ENCODE results near the gene HAS3.

The HAS3 gene

DNA sequence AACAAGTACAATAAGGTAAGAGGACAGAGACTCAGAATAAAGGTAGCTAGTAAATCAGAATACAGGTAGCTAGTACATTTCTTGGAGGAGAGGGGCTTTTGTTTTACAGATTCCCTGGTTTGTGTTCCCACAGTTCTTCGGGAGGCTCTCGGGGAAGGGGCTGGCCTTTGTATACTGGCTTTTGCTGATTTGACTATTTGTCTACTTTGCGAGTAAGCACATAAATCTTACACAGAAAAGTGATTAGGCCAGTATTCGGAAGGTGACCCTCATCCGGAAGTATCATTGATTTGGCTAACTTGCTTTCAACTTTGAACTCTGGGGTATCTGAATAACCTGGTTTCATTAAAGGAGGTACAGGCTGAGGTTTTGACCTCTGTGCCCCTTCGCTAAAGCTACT, 60.1 kb downstream of the HAS3 start:
- H3K9ac ChIP-seq (ENCODE audit: low read length): no peak overlapping the region
- TF ChIP-seq EZH2phosphoT487 (IDR thresholded peaks at IDR 0.05; ENCODE audit: low read length): no peak
- TF ChIP-seq EZH2 (optimal IDR thresholded peaks at IDR 0.05; ENCODE audit: low read depth, low read length): no peak
- TF ChIP-seq, protein P1, sequence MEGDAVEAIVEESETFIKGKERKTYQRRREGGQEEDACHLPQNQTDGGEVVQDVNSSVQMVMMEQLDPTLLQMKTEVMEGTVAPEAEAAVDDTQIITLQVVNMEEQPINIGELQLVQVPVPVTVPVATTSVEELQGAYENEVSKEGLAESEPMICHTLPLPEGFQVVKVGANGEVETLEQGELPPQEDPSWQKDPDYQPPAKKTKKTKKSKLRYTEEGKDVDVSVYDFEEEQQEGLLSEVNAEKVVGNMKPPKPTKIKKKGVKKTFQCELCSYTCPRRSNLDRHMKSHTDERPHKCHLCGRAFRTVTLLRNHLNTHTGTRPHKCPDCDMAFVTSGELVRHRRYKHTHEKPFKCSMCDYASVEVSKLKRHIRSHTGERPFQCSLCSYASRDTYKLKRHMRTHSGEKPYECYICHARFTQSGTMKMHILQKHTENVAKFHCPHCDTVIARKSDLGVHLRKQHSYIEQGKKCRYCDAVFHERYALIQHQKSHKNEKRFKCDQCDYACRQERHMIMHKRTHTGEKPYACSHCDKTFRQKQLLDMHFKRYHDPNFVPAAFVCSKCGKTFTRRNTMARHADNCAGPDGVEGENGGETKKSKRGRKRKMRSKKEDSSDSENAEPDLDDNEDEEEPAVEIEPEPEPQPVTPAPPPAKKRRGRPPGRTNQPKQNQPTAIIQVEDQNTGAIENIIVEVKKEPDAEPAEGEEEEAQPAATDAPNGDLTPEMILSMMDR (IDR thresholded peaks at IDR 0.05; ENCODE audit: low read length): no peak
- no peaks in the 10 kb centered on the region for H4K20me1 ChIP-seq (ENCODE audit: insufficient read depth, low read length)
- DNase-seq: no peak
- H2AFZ ChIP-seq (ENCODE audit: low read length): no peak overlapping the region
- H3K36me3 ChIP-seq (replicated peaks; ENCODE audit: insufficient read depth, low read length): peaks cover 11% of the 10 kb centered on the region; the same call in 1 of the 2 replicates
- H3F3A ChIP-seq (ENCODE audit: insufficient read depth, low read length): no peaks in the 10 kb centered on the region
- H3K4me1 ChIP-seq (ENCODE audit: low read length): no peaks in the 10 kb centered on the region
- H3K27me3 ChIP-seq (replicated peaks; ENCODE audit: insufficient read depth, low read length): no peaks in the 10 kb centered on the region
- no peaks in the 10 kb centered on the region for H3K9me2 ChIP-seq (replicated peaks; ENCODE audit: insufficient read depth, low read length)
- no peaks in the 10 kb centered on the region for H3K9me3 ChIP-seq (replicated peaks; ENCODE audit: insufficient read depth, low read length)
- no peak overlapping the region for H3K27ac ChIP-seq (ENCODE audit: low read length)
- H3K79me2 ChIP-seq (ENCODE audit: low read length): no peaks in the 10 kb centered on the region
- H3K4me2 ChIP-seq (ENCODE audit: low read depth, low read length): no peak overlapping the region
- no peak overlapping the region for H3K4me3 ChIP-seq (ENCODE audit: low read length)

- no peaks in the 10 kb centered on the region for H4K20me1 ChIP-seq (ENCODE audit: insufficient read depth, low read length)
- no peaks in the 10 kb centered on the region for H3K9me3 ChIP-seq (replicated peaks; ENCODE audit: insufficient read depth, low read length)
- no peaks in the 10 kb centered on the region for H3K27me3 ChIP-seq (replicated peaks; ENCODE audit: insufficient read depth, low read length)
- no peak for DNase-seq
- TF ChIP-seq EZH2phosphoT487 (IDR thresholded peaks at IDR 0.05; ENCODE audit: low read length) (no peak), EZH2 (optimal IDR thresholded peaks at IDR 0.05; ENCODE audit: low read depth, low read length) (no peak)
- TF ChIP-seq, protein P1 (IDR thresholded peaks at IDR 0.05; ENCODE audit: low read length): no peak
- no peaks in the 10 kb centered on the region for H3K4me1 ChIP-seq (ENCODE audit: low read length)
- H3K4me2 ChIP-seq (ENCODE audit: low read depth, low read length): no peak overlapping the region
- no peak overlapping the region for H3K9ac ChIP-seq (ENCODE audit: low read length)
- H3K27ac ChIP-seq (ENCODE audit: low read length): no peak overlapping the region
- H3K9me2 ChIP-seq (replicated peaks; ENCODE audit: insufficient read depth, low read length): no peaks in the 10 kb centered on the region
- peaks cover 11% of the 10 kb centered on the region; the same call in 1 of the 2 replicates for H3K36me3 ChIP-seq (replicated peaks; ENCODE audit: insufficient read depth, low read length)
- H2AFZ ChIP-seq (ENCODE audit: low read length): no peak overlapping the region
- H3F3A ChIP-seq (ENCODE audit: insufficient read depth, low read length): no peaks in the 10 kb centered on the region
- no peaks in the 10 kb centered on the region for H3K79me2 ChIP-seq (ENCODE audit: low read length)
- no peak overlapping the region for H3K4me3 ChIP-seq (ENCODE audit: low read length)
These were observed 60.9 kb downstream of the HAS3 start for GRCh38 chr16:69166221-69166833.

DNA sequence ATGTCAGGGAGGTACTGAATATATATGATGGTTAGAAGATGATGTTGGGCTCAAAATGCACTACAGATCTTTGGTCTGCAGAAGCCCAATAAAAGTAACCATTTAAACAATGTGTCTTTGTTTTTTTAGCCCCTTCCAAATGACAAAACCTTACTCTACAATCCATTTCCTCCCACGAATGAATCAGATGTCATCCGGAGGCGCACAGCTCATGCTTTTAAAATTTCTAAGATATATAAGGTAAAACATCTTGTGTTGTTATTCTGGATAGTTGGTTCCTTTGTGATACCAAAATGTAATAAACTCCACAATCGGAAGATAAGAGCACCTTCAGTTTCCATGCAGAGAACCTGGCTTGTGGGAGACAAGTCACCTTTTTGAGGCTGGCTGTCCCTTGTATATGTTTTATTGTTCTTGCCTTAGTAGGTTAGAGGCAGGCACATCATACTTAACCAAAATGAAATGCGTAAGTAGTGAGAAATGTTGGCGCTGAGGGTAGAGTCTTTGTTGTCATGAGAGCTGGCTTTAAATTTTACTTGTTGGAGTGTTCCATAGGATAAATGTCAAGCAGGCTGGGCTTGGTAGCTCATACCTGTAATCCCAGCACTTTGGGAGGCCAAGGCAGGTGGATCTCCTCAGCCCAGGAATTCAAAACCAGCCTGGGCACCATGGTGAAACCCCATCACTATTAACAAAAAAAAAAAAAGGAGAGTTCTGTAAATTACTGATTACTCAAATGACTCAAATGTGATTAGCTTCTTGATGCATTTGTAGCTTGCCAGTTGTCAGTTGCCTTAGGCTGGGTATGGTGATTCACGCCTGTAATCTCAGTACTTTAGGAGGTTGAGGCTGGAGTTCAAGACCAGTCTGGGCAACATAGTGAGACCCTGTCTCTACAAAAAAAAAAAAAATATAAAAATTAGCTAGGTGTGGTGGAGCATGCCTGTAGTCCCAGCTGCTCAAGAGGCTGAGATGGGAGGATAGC, 61.8 kb downstream of the HAS3 start:
- H4K20me1 ChIP-seq (ENCODE audit: insufficient read depth, low read length): no peaks in the 10 kb centered on the region
- H3K4me1 ChIP-seq (ENCODE audit: low read length): no peaks in the 10 kb centered on the region
- no peak overlapping the region for H3K4me3 ChIP-seq (ENCODE audit: low read length)
- H3K9me2 ChIP-seq (replicated peaks; ENCODE audit: insufficient read depth, low read length): no peaks in the 10 kb centered on the region
- no peak overlapping the region for H2AFZ ChIP-seq (ENCODE audit: low read length)
- TF ChIP-seq EZH2phosphoT487 (IDR thresholded peaks at IDR 0.05; ENCODE audit: low read length) (no peak), EZH2 (optimal IDR thresholded peaks at IDR 0.05; ENCODE audit: low read depth, low read length) (no peak)
- TF ChIP-seq, protein P1 (IDR thresholded peaks at IDR 0.05; ENCODE audit: low read length): no peak
- no peaks in the 10 kb centered on the region for H3F3A ChIP-seq (ENCODE audit: insufficient read depth, low read length)
- H3K27ac ChIP-seq (ENCODE audit: low read length): no peak overlapping the region
- no peak overlapping the region for H3K9ac ChIP-seq (ENCODE audit: low read length)
- H3K79me2 ChIP-seq (ENCODE audit: low read length): no peaks in the 10 kb centered on the region
- no peak overlapping the region for H3K4me2 ChIP-seq (ENCODE audit: low read depth, low read length)
- no peak for DNase-seq
- H3K9me3 ChIP-seq (replicated peaks; ENCODE audit: insufficient read depth, low read length): no peaks in the 10 kb centered on the region
- H3K27me3 ChIP-seq (replicated peaks; ENCODE audit: insufficient read depth, low read length): no peaks in the 10 kb centered on the region
- H3K36me3 ChIP-seq (replicated peaks; ENCODE audit: insufficient read depth, low read length): peaks cover 11% of the 10 kb centered on the region; the same call in 1 of the 2 replicates

Measured in MM.1S (cell line).